HEK293 (cell line): ENCODE measurements around the gene CSRNP2.
A peak's percentile ranks its signal among the peaks of the same experiment; 100 is the strongest.

Experiments used
- CTCF ChIA-PET: fragments of 350-600 bp; formaldehyde crosslinking; extraction: SDS; loops from one replicate; lab custom pipeline; 2021; ENCODE audit warnings: antibody characterized with exemption; lab: Yijun Ruan, JAX
- POLR2A ChIA-PET: fragments of 300-600 bp; formaldehyde crosslinking; extraction: SDS; loops from one replicate; lab custom pipeline; 2020; ENCODE audit warnings: antibody characterized with exemption, inconsistent platforms; lab: Yijun Ruan, JAX
- H3K27ac ChIP-seq: fragments of 200-500 bp; sonication (Bioruptor generic); 2 replicates; pipeline ENCODE4 v1.5.1; 2014; ENCODE audit warnings: low read depth, low read length, control low read depth, inconsistent platforms; ENCODE audit errors: extremely low read depth
- H3K36me3 ChIP-seq, 2 experiments: fragments of 200-500 bp in 1 of 2; sonication (Bioruptor generic) in 1 of 2; 1 replicate in 1 of 2; 2 replicates in 1 of 2; pipeline ENCODE4 v1.5.1; 2014 to 2017; ENCODE audit warnings: inconsistent platforms in 2 of 2, low read length in 2 of 2; ENCODE audit not compliant: control insufficient read depth in 2 of 2, insufficient read depth in 1 of 2
- H3K4me1 ChIP-seq: fragments of 200-500 bp; sonication (Bioruptor generic); 2 replicates; pipeline ENCODE4 v1.5.1; 2014; ENCODE audit warnings: mild to moderate bottlenecking, low read length, inconsistent platforms; ENCODE audit not compliant: control insufficient read depth, insufficient read depth
- H3K4me3 ChIP-seq: 2 replicates; pipeline ENCODE4 v1.5.1; 2011; ENCODE audit warnings: low read depth, mild to moderate bottlenecking, control low read depth, low read length, moderate library complexity
- H3K9me3 ChIP-seq: fragments of 200-500 bp; sonication (Bioruptor generic); 2 replicates; pipeline ENCODE4 v1.5.1; 2014; ENCODE audit warnings: low read depth, low read length, inconsistent platforms; ENCODE audit not compliant: control insufficient read depth, insufficient read depth
- BCL11A ChIP-seq: fragments of 450-650 bp; formaldehyde crosslinking; IDR thresholded peaks from 2 replicates; pipeline ENCODE4 v1.5.1; 2016; ENCODE audit warnings: low read depth, missing biosample characterization, missing genetic modification characterization
- HOXC10 ChIP-seq: sonication (generic); formaldehyde crosslinking; IDR thresholded peaks from 2 replicates; pipeline ENCODE4 v1.8.1; 2023; ENCODE audit warnings: mild to moderate bottlenecking, missing genetic modification reagents
- HOXD13 ChIP-seq: sonication (generic); formaldehyde crosslinking; IDR thresholded peaks from 2 replicates; pipeline ENCODE4 v1.8.0; 2022; ENCODE audit warnings: missing genetic modification reagents, borderline replicate concordance
- KLF1 ChIP-seq: fragments of 450-650 bp; formaldehyde crosslinking; IDR thresholded peaks from 2 replicates; pipeline ENCODE4 v1.5.1; 2016; ENCODE audit warnings: missing biosample characterization, missing genetic modification characterization
- KLF16 ChIP-seq: fragments of 450-650 bp; formaldehyde crosslinking; IDR thresholded peaks from 2 replicates; pipeline ENCODE4 v1.5.1; 2017; ENCODE audit warnings: missing biosample characterization, missing genetic modification characterization
- MZF1 ChIP-seq: fragments of 450-650 bp; formaldehyde crosslinking; IDR thresholded peaks from 2 replicates; pipeline ENCODE4 v1.5.1; 2017; ENCODE audit warnings: missing biosample characterization, missing genetic modification characterization, borderline replicate concordance
- PRDM1 ChIP-seq: fragments of 450-650 bp; formaldehyde crosslinking; IDR thresholded peaks from 2 replicates; pipeline ENCODE4; 2016; ENCODE audit warnings: missing biosample characterization, missing genetic modification characterization
- RBAK ChIP-seq: fragments of 450-650 bp; formaldehyde crosslinking; IDR thresholded peaks from 2 replicates; pipeline ENCODE4 v1.5.1; 2016; ENCODE audit warnings: missing biosample characterization, missing genetic modification characterization
- SCRT2 ChIP-seq: fragments of 450-650 bp; formaldehyde crosslinking; IDR thresholded peaks from 2 replicates; pipeline ENCODE4 v1.5.1; 2016; ENCODE audit warnings: missing biosample characterization, missing genetic modification characterization
- SP2 ChIP-seq: fragments of 450-650 bp; formaldehyde crosslinking; IDR thresholded peaks from 2 replicates; pipeline ENCODE4 v1.5.1; 2016; ENCODE audit warnings: missing biosample characterization, missing genetic modification characterization
- SP7 ChIP-seq: fragments of 450-650 bp; formaldehyde crosslinking; IDR thresholded peaks from 2 replicates; pipeline ENCODE4 v1.5.1; 2016; ENCODE audit warnings: missing biosample characterization, missing genetic modification characterization
- WT1 ChIP-seq: fragments of 450-650 bp; formaldehyde crosslinking; IDR thresholded peaks from 2 replicates; pipeline ENCODE4 v1.5.1; 2016; ENCODE audit warnings: missing biosample characterization, missing genetic modification characterization
- YY1 ChIP-seq: fragments of 450-650 bp; formaldehyde crosslinking; IDR thresholded peaks from 2 replicates; pipeline ENCODE4 v1.5.1; 2018; ENCODE audit warnings: missing biosample characterization, missing genetic modification characterization
- ZBTB21 ChIP-seq: fragments of 450-650 bp; formaldehyde crosslinking; IDR thresholded peaks from 2 replicates; pipeline ENCODE4 v1.5.1; 2017; ENCODE audit warnings: missing biosample characterization, missing genetic modification characterization
- ZFP37 ChIP-seq: fragments of 450-650 bp; formaldehyde crosslinking; IDR thresholded peaks from 2 replicates; pipeline ENCODE4 v1.5.1; 2016; ENCODE audit warnings: missing biosample characterization, missing genetic modification characterization
- ZIC2 ChIP-seq: fragments of 450-650 bp; formaldehyde crosslinking; IDR thresholded peaks from 2 replicates; pipeline ENCODE4 v1.5.1; 2016; ENCODE audit warnings: missing biosample characterization, missing genetic modification characterization
- ZNF114 ChIP-seq: fragments of 450-650 bp; formaldehyde crosslinking; IDR thresholded peaks from 2 replicates; pipeline ENCODE4 v1.5.0; 2017; ENCODE audit warnings: missing biosample characterization, missing genetic modification characterization
- ZNF121 ChIP-seq: fragments of 450-650 bp; formaldehyde crosslinking; IDR thresholded peaks from 2 replicates; pipeline ENCODE4 v1.5.1; 2016; ENCODE audit warnings: missing biosample characterization, missing genetic modification characterization
- ZNF138 ChIP-seq: fragments of 450-650 bp; formaldehyde crosslinking; IDR thresholded peaks from 2 replicates; pipeline ENCODE4 v1.5.1; 2016; ENCODE audit warnings: missing biosample characterization, missing genetic modification characterization, borderline replicate concordance
- ZNF140 ChIP-seq: fragments of 450-650 bp; formaldehyde crosslinking; IDR thresholded peaks from 2 replicates; pipeline ENCODE4 v1.5.1; 2016; ENCODE audit warnings: missing biosample characterization, missing genetic modification characterization
- ZNF146 ChIP-seq: fragments of 450-650 bp; formaldehyde crosslinking; IDR thresholded peaks from 2 replicates; pipeline ENCODE4 v1.5.1; 2016; ENCODE audit warnings: missing biosample characterization, missing genetic modification characterization
- ZNF175 ChIP-seq: fragments of 450-650 bp; formaldehyde crosslinking; IDR thresholded peaks from 2 replicates; pipeline ENCODE4 v1.5.1; 2016; ENCODE audit warnings: missing biosample characterization, missing genetic modification characterization
- ZNF221 ChIP-seq: fragments of 450-650 bp; formaldehyde crosslinking; IDR thresholded peaks from 2 replicates; pipeline ENCODE4 v1.5.1; 2017; ENCODE audit warnings: missing biosample characterization, missing genetic modification characterization, borderline replicate concordance
- ZNF274 ChIP-seq, 2 experiments: fragments of 200-500 bp in 1 of 2; fragments of 450-650 bp in 1 of 2; sonication (Bioruptor generic) in 1 of 2; formaldehyde crosslinking in 1 of 2; IDR thresholded peaks; 2 replicates each; pipeline versions ENCODE4 v1.5.1 to v1.6.1; 2014 to 2016; ENCODE audit warnings: borderline replicate concordance in 1 of 2, inconsistent platforms in 1 of 2, low read length in 1 of 2, missing biosample characterization in 1 of 2, missing genetic modification characterization in 1 of 2
- ZNF354C ChIP-seq: fragments of 450-650 bp; formaldehyde crosslinking; IDR thresholded peaks from 2 replicates; pipeline ENCODE4 v1.5.1; 2016; ENCODE audit warnings: missing biosample characterization, missing genetic modification characterization, low read depth, borderline replicate concordance
- ZNF404 ChIP-seq: fragments of 450-650 bp; formaldehyde crosslinking; IDR thresholded peaks from 2 replicates; pipeline ENCODE4 v1.5.1; 2017; ENCODE audit warnings: missing biosample characterization, missing genetic modification characterization
- ZNF473 ChIP-seq: fragments of 450-650 bp; formaldehyde crosslinking; IDR thresholded peaks from 2 replicates; pipeline ENCODE4 v1.5.1; 2017; ENCODE audit warnings: missing biosample characterization, missing genetic modification characterization
- ZNF501 ChIP-seq: fragments of 450-650 bp; formaldehyde crosslinking; IDR thresholded peaks from 2 replicates; pipeline ENCODE4 v1.5.1; 2016; ENCODE audit warnings: missing biosample characterization, missing genetic modification characterization
- ZNF530 ChIP-seq: fragments of 450-650 bp; formaldehyde crosslinking; IDR thresholded peaks from 2 replicates; pipeline ENCODE4 v1.5.1; 2016; ENCODE audit warnings: low read depth, missing biosample characterization, missing genetic modification characterization
- ZNF621 ChIP-seq: fragments of 450-650 bp; formaldehyde crosslinking; IDR thresholded peaks from 2 replicates; pipeline ENCODE4 v1.5.1; 2017; ENCODE audit warnings: missing biosample characterization, missing genetic modification characterization
- ZNF626 ChIP-seq: fragments of 450-650 bp; sonication (Bioruptor Pico); formaldehyde crosslinking; IDR thresholded peaks from 2 replicates; pipeline ENCODE4 v1.5.1; 2018; ENCODE audit warnings: missing biosample characterization, missing genetic modification characterization, inconsistent platforms
- ZNF707 ChIP-seq: fragments of 450-650 bp; formaldehyde crosslinking; IDR thresholded peaks from 2 replicates; pipeline ENCODE4 v1.5.1; 2016; ENCODE audit warnings: missing biosample characterization, missing genetic modification characterization
- ZNF776 ChIP-seq: fragments of 450-650 bp; formaldehyde crosslinking; IDR thresholded peaks from 2 replicates; pipeline ENCODE4 v1.5.0; 2017; ENCODE audit warnings: missing biosample characterization, missing genetic modification characterization, borderline replicate concordance
- ZNF792 ChIP-seq: fragments of 450-650 bp; formaldehyde crosslinking; IDR thresholded peaks from 2 replicates; pipeline ENCODE4 v1.5.1; 2016; ENCODE audit warnings: missing biosample characterization, missing genetic modification characterization
- ZSCAN23 ChIP-seq: fragments of 450-650 bp; formaldehyde crosslinking; IDR thresholded peaks from 2 replicates; pipeline ENCODE4 v1.5.1; 2016; ENCODE audit warnings: missing biosample characterization, missing genetic modification characterization
- ZSCAN30 ChIP-seq: fragments of 450-650 bp; IDR thresholded peaks from 2 replicates; pipeline ENCODE4 v1.5.1; 2018; ENCODE audit warnings: missing biosample characterization, mild to moderate bottlenecking, missing genetic modification characterization, moderate library complexity
- TF ChIP-seq, protein P1 (sequence below): fragments of 450-650 bp; formaldehyde crosslinking; IDR thresholded peaks from 2 replicates; pipeline ENCODE4 v1.5.1; 2017; ENCODE audit warnings: missing biosample characterization, missing genetic modification characterization
- TF ChIP-seq, protein P2 (sequence below): fragments of 450-650 bp; formaldehyde crosslinking; IDR thresholded peaks from 2 replicates; pipeline ENCODE4 v1.5.1; 2016; ENCODE audit warnings: missing biosample characterization, missing genetic modification characterization, borderline replicate concordance
- TF ChIP-seq, protein P3 (sequence below): fragments of 450-650 bp; formaldehyde crosslinking; IDR thresholded peaks from 2 replicates; pipeline ENCODE4 v1.5.1; 2016; ENCODE audit warnings: missing biosample characterization, missing genetic modification characterization

CSRNP2 gene

DNA sequence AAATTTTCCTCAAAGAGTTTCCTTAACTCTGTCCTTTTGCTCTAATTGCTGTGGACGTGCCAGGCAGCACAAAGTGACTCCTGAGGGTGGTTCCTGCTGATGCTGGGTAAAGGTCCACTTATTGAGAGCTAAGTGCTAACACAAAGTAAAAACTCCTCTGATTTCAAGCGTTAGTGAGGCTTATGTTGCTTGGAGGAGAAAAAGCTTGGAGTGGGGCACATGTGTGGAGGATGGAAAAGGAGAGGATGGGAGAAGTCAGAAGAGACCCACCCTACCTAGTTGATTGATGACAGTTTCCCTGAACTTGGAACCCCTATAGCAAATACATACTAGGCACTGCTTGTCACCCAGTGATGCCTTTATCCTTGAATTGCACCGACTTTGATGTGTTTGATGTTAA is 47.1 kb downstream of the CSRNP2 start:
- TF ChIP-seq ZNF707 (no peak), KLF1 (tag by site-specific recombination) (no peak), ZNF792 (tag by site-specific recombination) (no peak), RBAK (tag by site-specific recombination) (no peak), ZNF221 (no peak), ZFP37 (tag by site-specific recombination) (no peak), ZNF146 (tag by site-specific recombination) (no peak), ZNF114 (tag by site-specific recombination) (no peak), ZNF530 (no peak), ZNF274 (IDR thresholded peaks at IDR 0.05; ENCODE audit: low read length) (no peak), ZNF274 (tag by site-specific recombination; IDR thresholded peaks at IDR 0.05; ENCODE audit: borderline replicate concordance) (no peak), ZNF175 (tag by site-specific recombination) (no peak), ZNF404 (no peak), MZF1 (tag by site-specific recombination) (no peak), SP7 (tag by site-specific recombination) (no peak), ZSCAN30 (tag by site-specific recombination) (no peak)
- TF ChIP-seq, protein P1, sequence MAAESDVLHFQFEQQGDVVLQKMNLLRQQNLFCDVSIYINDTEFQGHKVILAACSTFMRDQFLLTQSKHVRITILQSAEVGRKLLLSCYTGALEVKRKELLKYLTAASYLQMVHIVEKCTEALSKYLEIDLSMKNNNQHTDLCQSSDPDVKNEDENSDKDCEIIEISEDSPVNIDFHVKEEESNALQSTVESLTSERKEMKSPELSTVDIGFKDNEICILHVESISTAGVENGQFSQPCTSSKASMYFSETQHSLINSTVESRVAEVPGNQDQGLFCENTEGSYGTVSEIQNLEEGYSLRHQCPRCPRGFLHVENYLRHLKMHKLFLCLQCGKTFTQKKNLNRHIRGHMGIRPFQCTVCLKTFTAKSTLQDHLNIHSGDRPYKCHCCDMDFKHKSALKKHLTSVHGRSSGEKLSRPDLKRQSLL (tag by site-specific recombination), result no peak
- CTCF ChIA-PET, result no interaction called here
- Histone ChIP-seq H3K27ac (no peak overlapping the region), H3K4me1 (no peaks in the 10 kb centered on the region), H3K4me3 (no peak overlapping the region), H3K9me3 (no peaks in the 10 kb centered on the region), H3K36me3 (no peaks in the 10 kb centered on the region)
- POLR2A ChIA-PET, result no interaction called here

DNA sequence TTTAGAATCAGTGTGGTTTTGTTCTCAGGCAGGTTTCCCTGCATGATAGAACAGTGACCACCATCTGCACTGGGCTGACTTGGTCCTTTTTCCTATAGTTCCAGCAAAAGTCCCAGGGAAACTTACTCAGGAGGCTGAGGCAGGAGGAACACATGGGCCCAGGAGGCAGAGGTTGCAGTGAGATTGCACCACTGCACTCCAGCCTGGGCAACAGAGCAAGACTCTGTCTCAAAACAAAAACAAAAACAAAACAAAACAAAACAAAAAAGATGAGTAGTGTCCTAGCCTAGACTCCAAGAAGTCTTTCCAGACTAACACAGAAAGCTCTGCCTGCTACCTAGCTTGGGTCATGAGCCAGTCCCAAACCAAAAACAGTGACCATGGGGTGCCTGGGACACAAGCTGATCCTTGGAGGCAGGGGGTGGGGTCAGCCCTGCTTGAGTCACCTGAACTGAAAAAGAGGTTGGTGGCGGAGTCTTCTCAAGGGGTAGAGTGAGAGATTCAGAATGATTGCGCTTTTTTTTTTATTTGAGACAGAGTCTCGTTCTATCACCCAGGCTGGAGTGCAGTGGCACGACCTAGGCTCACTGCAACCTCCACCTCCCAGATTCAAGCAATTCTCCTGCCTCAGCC is 49.8 kb downstream of the CSRNP2 start:
- CTCF ChIA-PET, result interaction anchor here (0.6 kb wide), 1 partner anchor 319 kb away, joined by 3 read pairs; no protein-coding TSS in a partner anchor

DNA sequence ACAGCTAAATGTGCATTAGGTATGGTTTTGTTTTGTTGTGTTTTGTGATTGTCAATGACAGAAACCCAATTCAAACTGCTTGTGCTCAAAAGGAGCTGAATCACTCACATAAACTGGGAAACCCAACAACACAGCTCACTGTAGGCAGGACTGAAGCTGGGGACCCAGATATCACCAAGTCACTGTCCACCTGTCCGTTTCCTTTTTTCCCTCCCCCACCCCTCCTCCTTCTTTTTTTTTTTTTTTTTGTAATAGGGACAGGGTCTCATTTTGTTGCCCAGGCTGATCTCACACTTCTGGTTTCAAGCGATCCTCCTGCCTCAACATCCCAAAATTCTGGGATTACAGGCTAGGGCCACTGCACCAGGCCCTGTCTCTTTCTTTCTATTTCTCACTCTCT is 50.3 kb downstream of the CSRNP2 start:
- no peak for TF ChIP-seq YY1
- no peak for TF ChIP-seq ZNF138
- TF ChIP-seq PRDM1 (tag by site-specific recombination), result no peak
- no peak for TF ChIP-seq ZNF140 (tag by site-specific recombination)
- TF ChIP-seq, protein P2, sequence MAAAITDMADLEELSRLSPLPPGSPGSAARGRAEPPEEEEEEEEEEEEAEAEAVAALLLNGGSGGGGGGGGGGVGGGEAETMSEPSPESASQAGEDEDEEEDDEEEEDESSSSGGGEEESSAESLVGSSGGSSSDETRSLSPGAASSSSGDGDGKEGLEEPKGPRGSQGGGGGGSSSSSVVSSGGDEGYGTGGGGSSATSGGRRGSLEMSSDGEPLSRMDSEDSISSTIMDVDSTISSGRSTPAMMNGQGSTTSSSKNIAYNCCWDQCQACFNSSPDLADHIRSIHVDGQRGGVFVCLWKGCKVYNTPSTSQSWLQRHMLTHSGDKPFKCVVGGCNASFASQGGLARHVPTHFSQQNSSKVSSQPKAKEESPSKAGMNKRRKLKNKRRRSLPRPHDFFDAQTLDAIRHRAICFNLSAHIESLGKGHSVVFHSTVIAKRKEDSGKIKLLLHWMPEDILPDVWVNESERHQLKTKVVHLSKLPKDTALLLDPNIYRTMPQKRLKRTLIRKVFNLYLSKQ (tag by site-specific recombination), result no peak
- TF ChIP-seq SP2, result no peak
- TF ChIP-seq, protein P3, sequence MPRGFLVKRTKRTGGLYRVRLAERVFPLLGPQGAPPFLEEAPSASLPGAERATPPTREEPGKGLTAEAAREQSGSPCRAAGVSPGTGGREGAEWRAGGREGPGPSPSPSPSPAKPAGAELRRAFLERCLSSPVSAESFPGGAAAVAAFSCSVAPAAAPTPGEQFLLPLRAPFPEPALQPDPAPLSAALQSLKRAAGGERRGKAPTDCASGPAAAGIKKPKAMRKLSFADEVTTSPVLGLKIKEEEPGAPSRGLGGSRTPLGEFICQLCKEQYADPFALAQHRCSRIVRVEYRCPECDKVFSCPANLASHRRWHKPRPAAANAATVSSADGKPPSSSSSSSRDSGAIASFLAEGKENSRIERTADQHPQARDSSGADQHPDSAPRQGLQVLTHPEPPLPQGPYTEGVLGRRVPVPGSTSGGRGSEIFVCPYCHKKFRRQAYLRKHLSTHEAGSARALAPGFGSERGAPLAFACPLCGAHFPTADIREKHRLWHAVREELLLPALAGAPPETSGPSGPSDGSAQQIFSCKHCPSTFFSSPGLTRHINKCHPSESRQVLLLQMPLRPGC (tag by site-specific recombination), result no peak
- TF ChIP-seq WT1 (tag by site-specific recombination), result no peak
- TF ChIP-seq BCL11A (tag by site-specific recombination), result no peak
- TF ChIP-seq, all 188 proteins: peak for 0
- no peaks in the 10 kb centered on the region for H3K9me3 ChIP-seq
- H3K27ac ChIP-seq, result no peak overlapping the region
- H3K4me1 ChIP-seq, result no peaks in the 10 kb centered on the region
- H3K4me3 ChIP-seq, result no peak overlapping the region
- ChIA-PET POLR2A (interaction anchor here (0.6 to 0.7 kb wide), 3 partner anchors 9 to 294 kb away, joined by 3 read pairs; no protein-coding TSS in a partner anchor), CTCF (no interaction called here)
- no peaks in the 10 kb centered on the region for H3K36me3 ChIP-seq

More for the DNA sequence above, 49.8 kb downstream of the CSRNP2 start:
- H3K27ac ChIP-seq, result no peak overlapping the region
- H3K4me3 ChIP-seq, result no peak overlapping the region
- no peaks in the 10 kb centered on the region for H3K36me3 ChIP-seq
- H3K9me3 ChIP-seq, result no peaks in the 10 kb centered on the region
- TF ChIP-seq HOXD13 (CRISPR knock-in tag) (no peak), KLF16 (tag by site-specific recombination) (no peak), ZNF621 (no peak), ZSCAN23 (tag by site-specific recombination) (no peak), SCRT2 (tag by site-specific recombination) (no peak), ZIC2 (tag by site-specific recombination) (peak; percentile 39), ZNF121 (tag by site-specific recombination) (peak; percentile 76), ZNF354C (no peak), ZNF501 (tag by site-specific recombination) (no peak), ZNF776 (no peak), ZBTB21 (tag by site-specific recombination) (no peak), HOXC10 (CRISPR knock-in tag) (no peak), ZNF626 (tag by site-specific recombination) (no peak), ZNF473 (tag by site-specific recombination) (no peak)
- POLR2A ChIA-PET, result no interaction called here
- H3K4me1 ChIP-seq, result no peaks in the 10 kb centered on the region
